GM18519 (cell line): Measurements from ENCODE around the gene NLRP7.
"Not testable (repeated sequence)": the region's sequence is repeated elsewhere in the genome, so short reads cannot be mapped to it uniquely, and the experiment has no call there.

Source experiments
- ATAC-seq: cut with Tn5 transposase; IDR thresholded peaks from one replicate; pipeline ENCODE4 v1.9.1; 2021; ENCODE audit warnings: mild to moderate bottlenecking, moderate library complexity; ENCODE audit not compliant: unreplicated experiment, low FRiP score

The NLRP7 gene

GRCh38 chr19:54921082-54921481, 26.2 kb downstream of the NLRP7 start:
- ATAC-seq, result no peak

GRCh38 chr19:54919646-54920563, 27.4 kb downstream of the NLRP7 start:
- not testable (repeated sequence) for ATAC-seq

- ATAC-seq, result no peak
Measured at GRCh38 chr19:54918499-54918898, 28.8 kb downstream of the NLRP7 start.

- no peak for ATAC-seq
Measured at GRCh38 chr19:54916822-54917221, 30.5 kb downstream of the NLRP7 start.

GRCh38 chr19:54907899-54908298, 39.4 kb downstream of the NLRP7 start:
- ATAC-seq, result not testable (repeated sequence)

- no peak for ATAC-seq
Measured at GRCh38 chr19:54906819-54907218, 40.5 kb downstream of the NLRP7 start.

- no peak for ATAC-seq
Measured at GRCh38 chr19:54905803-54906511, 41.4 kb downstream of the NLRP7 start, which contains the start of gene NCR1. Gene NCR1 (plus strand): TSS chr19:54906148. CDS start chr19:54906188, 40 bp downstream.

- ATAC-seq, result no peak
Measured at GRCh38 chr19:54905421-54905802, 41.9 kb downstream of the NLRP7 start.

- not testable (repeated sequence) for ATAC-seq
Measured at GRCh38 chr19:54904261-54904660, 43.1 kb downstream of the NLRP7 start.

GRCh38 chr19:54903303-54903702, 44.0 kb downstream of the NLRP7 start:
- no peak for ATAC-seq

- no peak for ATAC-seq
Measured at GRCh38 chr19:54902061-54902460, 45.3 kb downstream of the NLRP7 start.

- not testable (repeated sequence) for ATAC-seq
Measured at GRCh38 chr19:54901153-54901552, 46.2 kb downstream of the NLRP7 start.

- ATAC-seq, result not testable (repeated sequence)
Measured at GRCh38 chr19:54899646-54900045, 47.7 kb downstream of the NLRP7 start.

GRCh38 chr19:54898685-54899084, 48.6 kb downstream of the NLRP7 start:
- ATAC-seq, result not testable (repeated sequence)

GRCh38 chr19:54896036-54896435, 51.3 kb downstream of the NLRP7 start:
- no peak for ATAC-seq

- ATAC-seq, result not testable (repeated sequence)
Measured at GRCh38 chr19:54894106-54894505, 53.2 kb downstream of the NLRP7 start.

GRCh38 chr19:54893406-54893805, 53.9 kb downstream of the NLRP7 start:
- no peak for ATAC-seq

- ATAC-seq, result no peak
Measured at GRCh38 chr19:54889566-54889965, 57.8 kb downstream of the NLRP7 start.

- ATAC-seq, result no peak
Measured at GRCh38 chr19:54888239-54888638, 59.1 kb downstream of the NLRP7 start.

GRCh38 chr19:54883228-54883627, 64.1 kb downstream of the NLRP7 start:
- no peak for ATAC-seq

- no peak for ATAC-seq
Measured at GRCh38 chr19:54882758-54883157, 64.6 kb downstream of the NLRP7 start.
